PFSK-1 (cell line): ENCODE results near the gene HAT1.

ENCODE experiments used
- POLR2AphosphoS5 ChIP-seq: IDR thresholded peaks from 2 replicates; pipeline ENCODE4 v1.6.1; 2012; ENCODE audit warnings: low read depth, mild to moderate bottlenecking, control low read depth, low read length, moderate library complexity
- REST ChIP-seq, 2 experiments: IDR thresholded peaks; 2 replicates each; pipeline versions ENCODE4 v1.6.1 to v1.8.0; 2011 to 2012; ENCODE audit warnings: low read depth in 2 of 2, low read length in 2 of 2, control low read depth in 1 of 2, inconsistent platforms in 1 of 2, mild to moderate bottlenecking in 1 of 2, moderate library complexity in 1 of 2; ENCODE audit not compliant: insufficient read depth in 1 of 2
- SIN3A ChIP-seq: IDR thresholded peaks from 2 replicates; pipeline ENCODE4 v1.6.1; 2012; ENCODE audit warnings: mild to moderate bottlenecking, low read length, moderate library complexity, borderline replicate concordance; ENCODE audit not compliant: insufficient read depth
- TAF1 ChIP-seq: IDR thresholded peaks from 2 replicates; pipeline ENCODE4 v1.6.1; 2012; ENCODE audit warnings: low read length, control low read depth, borderline replicate concordance; ENCODE audit not compliant: insufficient read depth

- TF ChIP-seq SIN3A (no peak), TAF1 (no peak), REST (IDR thresholded peaks at IDR 0.05; ENCODE audit: insufficient read depth in 1 of 2, low read depth in 2 of 2, low read length in 2 of 2) (no peak), POLR2AphosphoS5 (no peak)
Observed at GRCh38 chr2:171930385-171930784, 8.1 kb downstream of the HAT1 start.
